SKM-1 (cell line): Measurements from ENCODE around the gene CTDSPL.

Experiments
- DNase-seq: peaks from one replicate; lab custom pipeline; 2025; ENCODE audit not compliant: unreplicated experiment; lab: John Stamatoyannopoulos, UW

Gene CTDSPL

DNA sequence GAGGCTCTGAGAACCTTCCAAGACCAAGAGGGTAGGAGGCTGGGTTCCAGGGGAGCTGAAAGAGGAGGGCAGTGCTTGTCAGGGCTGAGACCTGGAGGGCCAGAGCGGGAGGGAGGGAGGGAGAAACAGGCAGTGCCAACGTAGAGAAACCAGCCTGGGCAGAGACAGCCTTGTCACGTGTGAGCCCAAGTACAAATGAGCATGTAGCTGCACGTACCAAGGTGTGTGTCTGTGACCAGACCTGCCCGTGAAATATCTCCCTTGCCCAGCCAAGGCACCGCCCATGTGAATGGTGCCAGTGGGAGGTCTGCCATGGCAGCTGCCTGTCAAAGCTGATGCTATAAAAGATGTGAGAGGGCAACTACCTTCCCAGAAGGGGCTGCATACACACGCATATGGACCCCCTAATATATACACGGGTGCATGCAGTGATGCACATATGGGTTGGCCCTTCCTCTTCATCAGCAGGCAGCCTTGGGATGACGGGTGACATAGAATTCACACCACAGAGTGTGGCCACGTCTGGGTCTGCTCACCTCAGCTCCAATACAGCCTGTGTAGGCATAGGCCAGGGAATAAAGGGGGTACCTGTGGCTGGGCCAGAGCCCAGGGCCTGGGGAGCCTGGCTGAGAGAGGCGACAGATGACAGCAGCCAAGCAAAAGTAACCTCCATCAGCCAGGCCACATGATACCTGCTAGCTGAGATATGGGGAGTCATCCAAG, 7.8 kb upstream of the CTDSPL start:
- DNase-seq: no peak

- peak; percentile 63 for DNase-seq
These were observed 6.2 kb upstream of the CTDSPL start for GRCh38 chr3:37855363-37855970.

- DNase-seq: no peak
These were observed 5.3 kb upstream of the CTDSPL start for GRCh38 chr3:37856381-37856780.

- DNase-seq: no peak
These were observed 2.9 kb upstream of the CTDSPL start for GRCh38 chr3:37858742-37859141.

GRCh38 chr3:37859354-37859753, 2.3 kb upstream of the CTDSPL start:
- no peak for DNase-seq

- DNase-seq: no peak
These were observed 1.8 kb upstream of the CTDSPL start for GRCh38 chr3:37859908-37860199.

GRCh38 chr3:37862219-37862902, 681 bp downstream of the CTDSPL start:
- no peak for DNase-seq

DNA sequence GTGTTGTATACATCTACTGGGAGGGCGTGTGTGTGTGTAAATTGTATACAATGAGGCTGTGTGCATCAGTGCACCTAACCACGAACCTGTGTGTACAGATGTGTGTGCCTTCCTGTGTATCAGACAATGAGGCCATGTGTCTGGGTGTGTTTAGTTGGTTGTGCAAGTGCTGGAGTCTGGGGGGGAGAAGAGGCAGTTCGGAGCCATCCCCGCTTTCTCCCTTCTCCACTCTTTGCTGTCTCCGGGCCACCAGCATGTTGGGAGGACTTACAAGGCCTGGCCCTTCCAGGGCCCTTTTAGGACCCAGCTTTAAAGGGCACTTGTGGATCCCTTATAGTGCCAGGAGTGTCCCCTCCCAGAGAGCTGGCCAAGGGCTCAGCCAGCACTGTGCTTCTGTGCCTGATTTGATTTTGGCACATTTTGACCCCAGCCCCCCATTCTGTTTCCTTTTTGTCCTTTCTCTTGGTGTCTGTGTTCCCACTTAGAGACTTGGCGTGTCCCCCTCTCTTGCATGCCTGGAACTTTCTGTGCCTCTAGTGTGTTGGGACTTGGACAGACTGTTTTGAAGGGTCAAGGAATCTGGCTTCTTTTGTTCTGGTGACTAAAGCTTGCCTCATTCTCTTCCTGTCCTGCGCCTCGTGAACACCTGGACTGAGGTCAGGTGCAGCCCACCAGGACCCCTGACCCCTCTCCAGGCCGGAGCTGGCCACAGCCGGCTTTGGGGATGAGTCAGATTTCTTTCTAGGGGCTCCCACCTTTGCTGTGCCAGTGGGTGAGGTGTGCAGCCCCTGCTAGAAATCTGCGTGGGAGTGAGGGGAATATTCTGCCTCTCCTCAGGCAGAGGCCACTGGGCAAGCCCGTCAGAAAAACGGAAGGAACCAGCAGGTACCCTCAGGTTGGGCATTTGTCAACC, 1.5 kb downstream of the CTDSPL start:
- DNase-seq: no peak

- DNase-seq: no peak
These were observed 2.5 kb downstream of the CTDSPL start for GRCh38 chr3:37863949-37864822.

- no peak for DNase-seq
These were observed 3.2 kb downstream of the CTDSPL start for GRCh38 chr3:37864904-37865303.

DNA sequence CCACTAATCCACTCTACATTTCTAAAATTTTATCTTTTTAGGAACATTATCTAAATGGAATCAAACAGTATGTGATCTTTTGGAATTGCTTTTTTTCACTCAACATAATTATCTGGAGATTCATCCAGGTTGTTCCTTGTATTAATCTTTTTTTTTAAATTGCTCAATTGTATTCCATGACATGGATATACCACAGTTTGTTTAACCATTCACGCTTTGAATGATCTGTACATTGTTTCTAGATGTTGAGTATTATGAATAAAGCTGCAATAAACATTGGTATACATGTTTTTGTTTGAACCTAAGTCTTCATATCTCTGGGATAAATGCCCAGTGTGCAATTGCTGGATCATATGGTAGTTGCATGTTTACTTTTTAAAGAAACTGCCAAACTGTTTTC, 5.5 kb downstream of the CTDSPL start:
- no peak for DNase-seq

- no peak for DNase-seq
These were observed 10.2 kb downstream of the CTDSPL start for GRCh38 chr3:37871858-37872257.

DNA sequence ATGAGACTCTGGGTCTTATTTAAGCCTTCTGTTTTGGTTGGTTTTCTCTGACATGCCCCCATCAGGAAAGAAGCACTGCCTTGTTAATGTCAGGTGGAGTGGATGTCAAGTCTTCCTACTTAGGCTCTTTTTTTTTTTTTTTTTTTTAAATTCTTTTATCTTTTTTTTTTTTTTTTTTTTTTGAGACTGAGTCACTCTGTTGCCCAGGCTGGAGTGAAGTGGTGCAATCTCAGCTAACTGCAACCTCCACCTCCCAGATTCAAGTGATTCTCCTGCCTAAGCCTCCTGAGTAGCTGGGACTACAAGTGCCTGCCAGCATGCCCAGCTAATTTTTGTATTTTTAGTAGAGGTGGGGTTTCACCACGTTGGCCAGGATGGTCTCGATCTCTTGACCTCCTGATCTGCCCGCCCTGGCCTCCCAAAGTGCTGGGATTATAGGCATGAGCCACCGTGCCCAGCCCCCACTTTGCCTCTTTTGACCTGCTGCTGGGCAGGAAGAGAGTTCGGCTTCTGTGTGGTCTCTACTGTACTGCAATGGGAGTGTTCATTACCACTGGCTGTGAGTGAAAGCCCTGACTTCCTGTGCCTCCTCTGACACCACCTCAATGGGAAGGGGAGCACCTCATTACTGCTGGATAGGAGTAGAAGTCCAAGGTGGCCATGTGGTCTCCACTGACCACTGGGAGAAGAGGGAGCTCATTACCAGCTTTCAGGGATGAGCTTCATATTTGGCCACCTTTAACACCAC, 10.9 kb downstream of the CTDSPL start:
- no peak for DNase-seq

GRCh38 chr3:37876279-37876678, 14.6 kb downstream of the CTDSPL start:
- DNase-seq: no peak

GRCh38 chr3:37882711-37883110, 21.0 kb downstream of the CTDSPL start:
- no peak for DNase-seq

DNA sequence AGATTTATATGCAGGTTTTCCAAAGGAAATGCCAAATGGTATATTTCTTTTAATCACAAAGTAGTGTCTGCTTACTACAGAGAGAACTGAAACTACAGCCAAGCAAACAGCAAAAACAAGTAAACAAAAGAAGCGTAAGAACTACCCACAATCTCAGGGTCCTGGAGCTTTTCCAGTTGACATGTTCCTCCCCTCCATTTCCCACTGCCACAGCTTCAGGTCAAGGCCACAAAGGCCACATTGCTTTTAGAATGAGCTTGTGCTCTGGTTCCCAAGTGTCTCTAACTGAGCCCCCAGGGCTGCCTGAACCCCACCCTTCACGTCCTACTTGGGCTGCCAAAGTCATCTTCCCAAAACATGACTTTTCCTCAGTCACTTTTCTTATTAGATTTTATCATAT, 24.1 kb downstream of the CTDSPL start:
- DNase-seq: no peak

GRCh38 chr3:37886395-37886794, 24.7 kb downstream of the CTDSPL start:
- DNase-seq: no peak

- no peak for DNase-seq
These were observed 25.4 kb downstream of the CTDSPL start for GRCh38 chr3:37887062-37887461.

GRCh38 chr3:37887824-37888223, 26.1 kb downstream of the CTDSPL start:
- no peak for DNase-seq

GRCh38 chr3:37888421-37888820, 26.7 kb downstream of the CTDSPL start:
- no peak for DNase-seq
